ENCODE data around the gene POMGNT2.

DNA sequence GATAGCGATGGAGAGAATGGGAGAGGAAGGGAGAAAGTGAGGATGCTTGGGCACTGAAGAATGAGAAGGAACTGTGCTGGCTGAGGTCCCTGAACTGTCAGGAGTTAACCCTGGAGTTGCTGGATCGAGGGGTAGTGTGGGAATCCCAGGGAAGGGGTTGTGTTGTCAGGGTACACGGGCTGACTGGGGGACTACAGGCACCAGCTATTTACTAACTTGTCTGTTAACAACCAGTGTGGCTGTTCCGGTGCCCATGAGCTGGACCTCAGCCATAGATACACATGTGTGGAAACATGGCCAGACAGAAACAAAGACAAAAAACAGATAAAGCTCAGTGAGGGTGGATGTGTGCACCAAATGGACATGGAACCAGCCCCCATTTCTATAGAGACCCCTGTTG lies 71.7 kb downstream of the POMGNT2 start:
- TF ChIP-seq, protein P1, sequence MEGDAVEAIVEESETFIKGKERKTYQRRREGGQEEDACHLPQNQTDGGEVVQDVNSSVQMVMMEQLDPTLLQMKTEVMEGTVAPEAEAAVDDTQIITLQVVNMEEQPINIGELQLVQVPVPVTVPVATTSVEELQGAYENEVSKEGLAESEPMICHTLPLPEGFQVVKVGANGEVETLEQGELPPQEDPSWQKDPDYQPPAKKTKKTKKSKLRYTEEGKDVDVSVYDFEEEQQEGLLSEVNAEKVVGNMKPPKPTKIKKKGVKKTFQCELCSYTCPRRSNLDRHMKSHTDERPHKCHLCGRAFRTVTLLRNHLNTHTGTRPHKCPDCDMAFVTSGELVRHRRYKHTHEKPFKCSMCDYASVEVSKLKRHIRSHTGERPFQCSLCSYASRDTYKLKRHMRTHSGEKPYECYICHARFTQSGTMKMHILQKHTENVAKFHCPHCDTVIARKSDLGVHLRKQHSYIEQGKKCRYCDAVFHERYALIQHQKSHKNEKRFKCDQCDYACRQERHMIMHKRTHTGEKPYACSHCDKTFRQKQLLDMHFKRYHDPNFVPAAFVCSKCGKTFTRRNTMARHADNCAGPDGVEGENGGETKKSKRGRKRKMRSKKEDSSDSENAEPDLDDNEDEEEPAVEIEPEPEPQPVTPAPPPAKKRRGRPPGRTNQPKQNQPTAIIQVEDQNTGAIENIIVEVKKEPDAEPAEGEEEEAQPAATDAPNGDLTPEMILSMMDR (IDR thresholded peaks at IDR 0.05), result no peak
- no peak for TF ChIP-seq POLR2A (IDR thresholded peaks at IDR 0.05)

Measured in testis (tissue), 2 donors.